HepG2 (cell line): Measurements from ENCODE around the gene ANXA11.

Experiments
- POLR2AphosphoS5 ChIP-seq: IDR thresholded peaks from 2 replicates; pipeline ENCODE4 v1.6.1; 2012; ENCODE audit warnings: low read depth, low read length
- ZBTB4 ChIP-seq: sonication (generic); formaldehyde crosslinking; IDR thresholded peaks from 2 replicates; pipeline ENCODE4 v1.4.0; 2020; ENCODE audit warnings: missing genetic modification reagents, mild to moderate bottlenecking, borderline replicate concordance

GRCh38 chr10:80156216-80156615 lies 49.1 kb downstream of the ANXA11 start:
- TF ChIP-seq ZBTB4 (CRISPR knock-in tag) (no peak), POLR2AphosphoS5 (no peak)
